Activated CD4-positive, alpha-beta T cell treated with anti-CD3 and anti-CD28 coated beads, Interleukin-2, Interleukin-6, amounts not matched to agents 100 ng/mL and 50 ng/mL, durations not matched to agents 16 hours and 8 hours (primary cell): Measurements from ENCODE around the gene GPC5.

ENCODE experiments used
- DNase-seq: peaks from one replicate; pipeline ENCODE4 v3.0.0-alpha.2; 2020

GPC5 gene

GRCh38 chr13:91904597-91904996 lies 506.2 kb downstream of the GPC5 start:
- no peak for DNase-seq

- no peak for DNase-seq
These were observed 509.0 kb downstream of the GPC5 start for GRCh38 chr13:91907398-91907797.

GRCh38 chr13:91909617-91910016 lies 511.2 kb downstream of the GPC5 start:
- DNase-seq: no peak

GRCh38 chr13:91922969-91923592 lies 524.7 kb downstream of the GPC5 start:
- no peak for DNase-seq

- DNase-seq: no peak
These were observed 532.3 kb downstream of the GPC5 start for GRCh38 chr13:91930687-91931086.

GRCh38 chr13:91934354-91934753 lies 535.9 kb downstream of the GPC5 start:
- DNase-seq: no peak

- no peak for DNase-seq
These were observed 548.2 kb downstream of the GPC5 start for GRCh38 chr13:91946498-91947070.

GRCh38 chr13:91948736-91949135 lies 550.3 kb downstream of the GPC5 start:
- DNase-seq: no peak

GRCh38 chr13:91950803-91951202 lies 552.4 kb downstream of the GPC5 start:
- DNase-seq: no peak

- DNase-seq: no peak
These were observed 557.3 kb downstream of the GPC5 start for GRCh38 chr13:91955546-91956355.

GRCh38 chr13:91960947-91961346 lies 562.5 kb downstream of the GPC5 start:
- DNase-seq: no peak

GRCh38 chr13:91962946-91963345 lies 564.5 kb downstream of the GPC5 start:
- DNase-seq: no peak

GRCh38 chr13:91965511-91965910 lies 567.1 kb downstream of the GPC5 start:
- no peak for DNase-seq

- DNase-seq: no peak
These were observed 580.1 kb downstream of the GPC5 start for GRCh38 chr13:91978571-91978970.

GRCh38 chr13:91986761-91987483 lies 588.5 kb downstream of the GPC5 start:
- DNase-seq: no peak

GRCh38 chr13:91988331-91988730 lies 589.9 kb downstream of the GPC5 start:
- no peak for DNase-seq

GRCh38 chr13:92012787-92013186 lies 614.4 kb downstream of the GPC5 start:
- no peak for DNase-seq

- DNase-seq: no peak
These were observed 619.3 kb downstream of the GPC5 start for GRCh38 chr13:92017737-92018136.

GRCh38 chr13:92028695-92029094 lies 630.3 kb downstream of the GPC5 start:
- no peak for DNase-seq

GRCh38 chr13:92029641-92030040 lies 631.2 kb downstream of the GPC5 start:
- DNase-seq: no peak

GRCh38 chr13:92038905-92039304 lies 640.5 kb downstream of the GPC5 start:
- DNase-seq: no peak

- no peak for DNase-seq
These were observed 644.1 kb downstream of the GPC5 start for GRCh38 chr13:92042522-92042921.

GRCh38 chr13:92044351-92044750 lies 645.9 kb downstream of the GPC5 start:
- DNase-seq: no peak

- DNase-seq: no peak
These were observed 656.0 kb downstream of the GPC5 start for GRCh38 chr13:92054389-92054788.
